UCSD-AML1 (cell line): ENCODE results near the gene SPTBN4.
"Not testable (repeated sequence)": the region's sequence is repeated elsewhere in the genome, so short reads cannot be mapped to it uniquely, and the experiment has no call there.

Experiments used
- DNase-seq: peaks from one replicate; lab custom pipeline; 2025; ENCODE audit not compliant: unreplicated experiment; lab: John Stamatoyannopoulos, UW

Gene SPTBN4

GRCh38 chr19:40559394-40559793, 92.6 kb downstream of the SPTBN4 start:
- no peak for DNase-seq

DNA sequence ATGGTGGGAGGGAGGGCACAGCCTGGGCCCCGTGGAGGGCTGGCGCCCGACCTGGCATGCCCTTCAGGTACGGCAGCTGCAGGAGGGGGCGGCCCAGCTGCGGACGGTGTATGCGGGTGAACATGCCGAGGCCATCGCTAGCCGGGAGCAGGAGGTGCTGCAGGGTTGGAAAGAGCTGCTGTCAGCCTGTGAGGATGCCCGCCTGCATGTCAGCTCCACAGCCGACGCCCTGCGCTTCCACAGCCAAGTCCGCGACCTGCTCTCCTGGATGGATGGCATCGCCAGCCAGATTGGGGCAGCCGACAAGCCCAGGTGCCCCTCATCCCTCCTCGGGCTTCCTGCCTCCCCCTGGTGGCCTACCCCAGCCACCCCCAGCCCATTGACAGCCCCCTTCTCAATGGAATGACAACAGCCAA, 93.3 kb downstream of the SPTBN4 start:
- DNase-seq = no peak

- DNase-seq = no peak
Observed at GRCh38 chr19:40561947-40562346, 95.1 kb downstream of the SPTBN4 start.

GRCh38 chr19:40564535-40564934, 97.7 kb downstream of the SPTBN4 start:
- DNase-seq = not testable (repeated sequence)

DNA sequence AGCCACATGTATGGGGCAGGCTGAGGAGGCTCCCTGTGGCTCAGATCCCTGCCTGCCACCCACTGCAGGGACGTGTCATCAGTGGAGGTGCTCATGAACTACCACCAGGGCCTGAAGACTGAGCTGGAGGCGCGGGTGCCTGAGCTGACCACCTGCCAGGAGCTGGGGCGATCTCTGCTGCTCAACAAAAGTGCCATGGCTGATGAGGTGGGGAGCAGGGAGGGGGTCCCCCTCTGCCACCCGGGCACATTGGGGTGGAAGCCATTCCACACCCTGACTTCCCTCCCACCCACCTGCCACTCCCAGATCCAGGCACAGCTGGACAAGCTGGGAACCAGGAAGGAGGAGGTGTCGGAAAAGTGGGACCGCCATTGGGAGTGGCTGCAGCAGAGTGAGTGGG, 98.6 kb downstream of the SPTBN4 start:
- no peak for DNase-seq

DNA sequence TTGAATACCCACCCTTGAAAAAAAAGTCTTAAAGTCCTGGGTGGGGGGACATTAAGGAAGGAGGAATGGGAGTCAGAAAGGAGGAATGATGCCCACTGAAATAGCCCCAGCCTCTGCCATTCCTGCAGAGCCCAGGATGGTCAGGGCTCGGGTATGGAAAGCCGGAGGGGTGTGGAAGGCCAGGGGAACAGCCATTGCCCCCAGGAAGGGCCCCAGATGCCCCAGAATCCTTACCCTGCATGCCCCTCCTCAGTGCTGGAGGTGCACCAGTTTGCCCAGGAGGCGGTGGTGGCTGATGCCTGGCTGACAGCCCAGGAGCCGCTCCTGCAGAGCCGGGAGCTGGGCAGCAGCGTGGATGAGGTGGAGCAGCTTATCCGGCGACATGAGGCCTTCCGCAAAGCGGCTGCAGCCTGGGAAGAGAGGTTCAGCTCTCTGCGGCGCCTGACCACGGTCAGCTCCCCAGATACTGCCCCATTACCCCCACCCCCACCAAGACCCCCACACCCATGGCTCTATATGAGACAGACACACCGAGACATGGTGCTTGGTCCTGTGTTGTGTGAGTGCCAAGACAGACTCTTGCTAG, 99.2 kb downstream of the SPTBN4 start:
- no peak for DNase-seq

GRCh38 chr19:40567040-40567749, 100.4 kb downstream of the SPTBN4 start:
- no peak for DNase-seq

- no peak for DNase-seq
Observed at GRCh38 chr19:40567750-40568494, 101.1 kb downstream of the SPTBN4 start.

DNA sequence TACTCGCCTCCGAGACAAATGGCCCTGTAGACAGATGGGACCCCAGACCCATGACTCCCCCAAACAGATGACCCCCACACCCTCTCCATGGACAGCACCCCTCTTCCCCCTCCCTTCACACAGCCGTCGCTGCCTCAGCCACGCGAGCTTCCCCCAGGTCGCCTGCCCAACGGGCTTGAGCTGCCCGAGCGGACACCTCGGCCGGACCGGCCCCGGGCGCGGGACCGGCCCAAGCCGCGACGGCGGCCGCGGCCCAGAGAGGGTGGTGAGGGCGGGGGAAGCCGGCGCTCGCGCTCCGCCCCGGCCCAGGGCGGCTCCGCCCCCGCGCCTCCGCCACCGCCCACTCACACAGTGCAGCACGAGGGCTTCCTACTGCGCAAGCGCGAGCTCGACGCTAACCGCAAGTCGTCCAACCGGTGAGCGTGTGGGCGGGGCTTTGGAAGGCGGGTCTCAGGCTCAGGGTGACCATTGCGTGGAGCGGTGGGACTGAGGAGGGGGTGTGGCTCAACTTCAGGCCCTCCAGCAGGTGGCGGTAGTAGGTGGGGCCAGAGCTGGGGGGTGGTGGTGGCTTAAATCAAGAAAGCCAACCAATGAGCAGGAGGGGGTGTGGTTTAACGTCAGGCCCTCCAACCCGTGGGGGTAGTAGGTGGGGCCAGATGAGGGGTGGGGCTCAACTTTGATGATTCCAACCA, 103.7 kb downstream of the SPTBN4 start:
- peak; percentile 100 for DNase-seq

DNA sequence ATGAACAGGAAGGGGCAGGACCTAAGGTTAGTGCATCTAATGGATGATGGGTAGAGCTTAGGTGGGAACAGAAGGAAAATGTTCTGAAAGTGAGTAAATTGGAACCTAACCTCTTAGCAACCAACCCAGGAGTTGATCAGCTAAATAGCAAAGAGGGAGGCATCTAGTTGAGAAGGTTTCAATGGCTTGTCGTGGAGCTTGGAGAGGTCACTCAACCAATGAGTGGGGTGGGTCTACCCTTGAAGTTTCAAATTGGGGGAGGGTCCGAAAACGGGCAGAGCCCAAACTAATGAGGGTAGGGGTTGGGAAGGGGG, 104.2 kb downstream of the SPTBN4 start:
- no peak for DNase-seq

DNA sequence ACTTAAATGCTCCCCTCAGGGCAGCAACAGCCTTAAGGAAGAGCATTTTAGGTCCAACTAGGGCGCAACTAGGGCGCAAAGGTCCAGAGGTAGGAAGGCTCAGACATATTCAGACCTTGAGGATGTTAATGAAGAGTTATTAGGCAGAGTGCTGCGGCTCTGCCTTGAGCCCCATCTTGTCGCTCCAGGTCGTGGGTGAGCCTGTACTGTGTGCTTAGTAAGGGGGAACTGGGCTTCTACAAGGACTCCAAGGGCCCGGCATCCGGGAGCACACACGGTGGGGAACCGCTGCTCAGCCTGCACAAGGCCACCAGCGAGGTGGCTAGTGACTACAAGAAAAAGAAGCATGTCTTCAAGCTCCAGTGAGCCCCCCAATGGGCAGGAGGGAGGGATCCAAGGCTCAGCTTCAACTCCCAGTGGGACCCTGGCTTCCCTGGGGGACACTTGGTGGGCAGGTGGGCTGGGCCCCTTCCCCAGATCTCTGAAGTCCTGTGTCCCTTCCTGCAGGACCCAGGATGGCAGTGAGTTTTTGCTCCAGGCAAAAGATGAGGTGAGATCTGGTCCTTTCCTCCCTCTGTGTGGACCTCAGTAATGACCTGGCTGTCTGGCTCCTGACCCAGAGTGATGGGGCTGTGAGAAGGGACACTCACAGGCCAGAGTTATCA, 105.2 kb downstream of the SPTBN4 start:
- no peak for DNase-seq

- no peak for DNase-seq
Observed at GRCh38 chr19:40575326-40575725, 108.5 kb downstream of the SPTBN4 start.

DNA sequence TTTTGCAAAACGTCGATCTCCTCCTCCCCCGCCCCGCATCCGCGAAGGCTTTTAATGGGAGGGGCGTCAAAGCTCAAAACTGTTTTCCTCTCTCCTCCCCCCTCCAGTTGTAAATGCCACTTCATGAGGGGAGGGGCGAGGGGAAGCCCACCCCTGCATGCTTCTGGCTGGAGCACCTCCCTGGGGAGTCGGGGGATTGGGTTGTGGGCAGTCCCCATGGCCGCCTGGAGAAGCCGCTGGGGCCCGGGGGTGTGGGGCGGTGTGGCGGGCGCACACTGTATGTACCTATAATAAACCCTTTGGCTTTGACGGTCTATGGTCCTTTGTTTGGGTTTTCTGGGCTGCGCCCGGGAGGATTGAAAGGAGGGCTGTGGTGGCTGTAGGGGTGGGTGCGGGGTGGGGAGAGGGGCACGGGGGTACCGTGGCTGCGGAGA, 109.4 kb downstream of the SPTBN4 start:
- DNase-seq = no peak

- DNase-seq = peak; percentile 92
Observed at GRCh38 chr19:40576585-40577451, 110.0 kb downstream of the SPTBN4 start, which contains the start of gene SHKBP1. Gene SHKBP1, plus strand, starts transcription at chr19:40576873. Its CDS starts 27 bp downstream, at chr19:40576900.

- peak; percentile 30 for DNase-seq
Observed at GRCh38 chr19:40578442-40578908, 111.7 kb downstream of the SPTBN4 start.

DNA sequence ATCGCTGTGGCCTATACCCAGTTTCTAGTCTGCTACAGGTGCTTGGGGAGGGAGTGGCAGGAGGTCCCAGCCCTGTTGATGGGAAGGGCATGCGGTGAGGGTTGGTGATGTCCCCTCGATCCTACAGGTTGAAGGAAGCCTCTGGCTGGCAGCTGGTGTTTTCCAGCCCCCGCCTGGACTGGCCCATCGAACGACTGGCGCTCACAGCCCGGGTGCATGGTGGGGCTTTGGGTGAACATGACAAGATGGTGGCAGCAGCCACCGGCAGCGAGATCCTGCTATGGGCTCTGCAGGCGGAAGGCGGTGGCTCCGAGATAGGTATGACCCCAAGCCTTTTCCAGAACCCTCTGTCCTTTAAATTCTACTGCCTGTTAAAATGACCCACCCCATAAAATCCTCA, 113.8 kb downstream of the SPTBN4 start:
- DNase-seq = no peak

- no peak for DNase-seq
Observed at GRCh38 chr19:40581531-40581930, 114.7 kb downstream of the SPTBN4 start.

- no peak for DNase-seq
Observed at GRCh38 chr19:40582467-40582866, 115.7 kb downstream of the SPTBN4 start.

- no peak for DNase-seq
Observed at GRCh38 chr19:40583283-40583682, 116.5 kb downstream of the SPTBN4 start.

GRCh38 chr19:40584007-40584406, 117.2 kb downstream of the SPTBN4 start:
- no peak for DNase-seq
